GM21786 (cell line): ENCODE results near the gene TMC2.
"Not testable (repeated sequence)": the region's sequence is repeated elsewhere in the genome, so short reads cannot be mapped to it uniquely, and the experiment has no call there.

Source experiments
- ATAC-seq: cut with Tn5 transposase; IDR thresholded peaks from one replicate; pipeline ENCODE4 v1.9.1; 2021; ENCODE audit not compliant: unreplicated experiment

The TMC2 gene

DNA sequence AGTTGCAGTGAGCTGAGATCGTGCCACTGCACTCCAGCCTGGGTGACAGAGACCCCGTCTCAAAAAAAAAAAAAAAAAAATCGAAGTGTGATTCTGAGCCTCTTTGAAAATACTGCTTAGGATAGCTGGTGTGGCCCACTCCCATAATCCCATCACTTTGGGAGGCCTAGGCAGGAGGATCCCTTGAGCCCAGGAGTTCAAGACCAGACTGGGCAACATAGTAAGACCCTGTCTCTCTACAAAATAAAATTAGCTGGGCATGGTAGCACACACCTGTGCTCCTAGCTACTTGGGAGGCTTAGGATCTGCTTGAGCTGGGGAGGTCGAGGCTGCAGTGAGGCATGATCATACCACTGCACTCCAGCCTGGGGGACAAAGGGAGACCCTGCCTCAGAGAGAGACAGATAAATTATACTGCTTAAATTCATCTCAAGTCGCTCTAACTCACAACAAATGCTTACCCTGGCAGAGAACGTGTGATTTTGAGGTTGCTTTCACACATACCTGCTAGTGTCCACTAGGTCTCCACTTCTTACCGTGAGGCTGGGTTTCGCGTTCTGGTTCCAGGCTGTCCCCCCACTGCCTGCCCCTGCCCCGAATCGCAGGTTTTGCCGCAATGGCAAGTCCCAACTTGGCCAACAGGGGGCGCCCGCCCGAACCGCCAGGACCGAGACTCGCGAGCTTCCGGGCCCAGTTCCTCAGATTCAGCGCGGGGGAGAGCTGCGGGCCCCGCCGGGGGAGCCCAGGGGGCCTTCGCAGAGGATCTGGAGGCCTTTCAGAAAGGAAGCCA lies 12.3 kb upstream of the TMC2 start:
- ATAC-seq, result peak; percentile 78

DNA sequence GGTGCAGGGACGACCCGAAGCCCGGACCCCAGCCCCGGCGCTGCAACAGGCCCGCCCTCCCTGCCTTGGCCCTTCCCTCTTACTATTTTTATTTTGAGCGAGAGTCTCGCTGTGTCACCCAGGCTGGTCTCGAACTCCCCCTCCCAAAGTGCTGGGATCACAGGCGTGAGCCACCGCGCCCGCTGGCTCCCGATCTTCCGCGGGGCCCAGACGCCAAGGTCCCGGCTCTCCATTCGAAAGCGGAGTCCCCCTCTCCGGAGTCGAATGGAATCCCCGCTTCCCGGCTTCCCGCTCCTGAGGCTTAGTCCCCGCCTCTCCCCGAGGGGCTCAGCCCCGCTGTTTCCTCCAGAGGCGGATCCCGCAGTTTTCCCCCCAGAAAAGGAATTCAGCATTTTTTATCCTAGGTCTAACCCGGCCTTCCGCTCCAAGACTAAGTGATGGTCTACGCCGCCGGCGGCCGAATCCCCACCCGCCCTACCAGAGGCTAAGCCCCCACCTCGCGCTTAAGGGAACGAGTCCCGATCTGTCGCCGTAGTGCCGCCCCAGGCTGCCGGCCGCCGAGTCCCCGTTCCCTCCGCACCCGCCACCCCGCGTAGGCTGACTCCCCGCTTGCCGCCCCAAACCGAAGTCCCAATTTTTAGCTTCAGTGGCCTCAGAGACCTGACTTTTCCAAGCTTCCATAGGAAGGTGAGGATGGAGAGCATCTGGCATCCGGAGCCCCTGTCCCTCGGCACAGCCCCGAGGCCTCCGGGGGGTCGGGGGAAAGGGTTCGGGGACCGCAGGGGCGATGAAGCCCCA lies 11.5 kb upstream of the TMC2 start:
- peak; percentile 41 for ATAC-seq

DNA sequence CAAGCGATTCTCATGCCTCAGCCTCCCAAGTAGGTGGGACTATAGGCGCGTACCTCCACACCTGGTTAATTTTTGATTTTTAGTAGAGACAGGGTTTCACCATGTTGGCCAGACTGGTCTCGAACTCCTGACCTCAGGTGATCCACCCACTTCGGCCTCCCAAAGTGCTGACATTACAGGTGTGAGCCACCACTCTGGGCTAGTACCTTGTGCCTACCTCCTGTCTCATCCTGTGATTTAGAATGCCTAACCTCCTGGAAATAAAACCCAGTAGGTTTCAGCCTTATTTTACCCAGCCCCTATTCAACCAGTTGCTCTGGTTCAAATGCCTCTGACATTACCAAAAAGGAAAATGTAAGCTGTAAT lies 10.2 kb upstream of the TMC2 start:
- not testable (repeated sequence) for ATAC-seq

DNA sequence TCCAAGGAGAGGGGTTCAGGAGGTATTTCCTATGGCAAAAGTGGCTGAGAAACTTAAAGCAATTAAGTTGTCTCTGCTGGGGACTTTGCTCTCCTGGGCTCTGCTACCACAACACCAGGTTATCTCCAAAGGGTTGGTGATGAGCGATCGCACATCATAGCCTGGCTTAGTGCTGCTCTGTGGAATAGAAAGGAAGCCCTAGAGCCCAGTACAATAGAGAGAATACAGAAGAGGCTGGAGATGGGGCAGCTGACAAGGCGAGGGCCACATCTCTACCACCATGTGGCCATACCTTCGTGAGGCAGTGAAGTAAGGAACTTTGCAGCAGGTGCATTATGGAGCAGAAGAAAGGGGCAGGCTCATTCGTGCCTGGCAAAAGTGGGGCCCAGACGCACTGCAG lies 8.6 kb upstream of the TMC2 start:
- ATAC-seq, result no peak

DNA sequence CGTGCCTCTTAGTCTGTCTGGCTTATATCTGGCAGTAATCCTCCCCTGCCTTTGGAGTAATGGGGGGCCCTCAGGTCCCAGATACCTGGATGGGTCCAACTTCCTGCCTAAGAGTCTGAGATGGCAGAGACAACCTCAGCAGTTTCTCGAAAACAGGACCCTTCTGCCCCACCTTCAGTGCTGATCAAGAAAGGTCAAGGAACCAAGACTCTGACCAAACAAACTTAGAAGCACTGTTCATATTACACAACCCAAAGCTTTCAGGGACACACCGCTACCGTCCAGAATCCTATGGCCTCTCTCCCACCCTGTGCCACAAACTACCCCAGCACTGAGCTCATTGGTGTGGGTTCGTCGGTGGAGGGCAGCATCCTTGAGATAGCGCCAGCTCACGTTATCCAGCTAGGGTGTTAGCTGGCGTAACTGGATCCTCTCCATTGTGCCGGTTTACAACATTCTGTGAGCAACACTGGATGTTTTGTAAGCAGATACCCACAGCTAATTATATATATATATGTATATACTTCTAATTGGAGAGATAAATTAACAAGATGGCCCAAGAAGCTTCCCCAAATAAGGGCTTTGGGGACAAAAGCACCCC lies 7.6 kb upstream of the TMC2 start:
- ATAC-seq, result no peak

DNA sequence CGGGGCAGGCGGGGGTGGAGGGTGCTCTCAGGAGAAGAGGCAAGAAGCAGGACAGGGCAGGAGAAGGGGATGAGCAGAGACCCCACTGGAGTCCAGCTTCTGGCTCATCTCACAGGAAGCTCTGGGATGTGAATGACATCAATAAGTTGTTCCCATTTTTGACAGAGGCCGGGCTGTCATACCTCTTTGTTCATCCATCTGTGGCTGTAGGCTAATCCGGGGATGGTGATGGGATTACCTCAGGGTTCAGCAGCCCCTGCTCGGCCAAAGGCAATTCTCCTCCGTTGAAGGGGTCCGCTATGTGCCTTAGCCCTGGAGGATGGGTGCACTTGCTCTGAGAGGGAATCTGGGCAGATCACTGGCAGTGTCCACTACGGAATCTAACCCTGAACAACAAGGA lies 3.3 kb upstream of the TMC2 start:
- no peak for ATAC-seq

DNA sequence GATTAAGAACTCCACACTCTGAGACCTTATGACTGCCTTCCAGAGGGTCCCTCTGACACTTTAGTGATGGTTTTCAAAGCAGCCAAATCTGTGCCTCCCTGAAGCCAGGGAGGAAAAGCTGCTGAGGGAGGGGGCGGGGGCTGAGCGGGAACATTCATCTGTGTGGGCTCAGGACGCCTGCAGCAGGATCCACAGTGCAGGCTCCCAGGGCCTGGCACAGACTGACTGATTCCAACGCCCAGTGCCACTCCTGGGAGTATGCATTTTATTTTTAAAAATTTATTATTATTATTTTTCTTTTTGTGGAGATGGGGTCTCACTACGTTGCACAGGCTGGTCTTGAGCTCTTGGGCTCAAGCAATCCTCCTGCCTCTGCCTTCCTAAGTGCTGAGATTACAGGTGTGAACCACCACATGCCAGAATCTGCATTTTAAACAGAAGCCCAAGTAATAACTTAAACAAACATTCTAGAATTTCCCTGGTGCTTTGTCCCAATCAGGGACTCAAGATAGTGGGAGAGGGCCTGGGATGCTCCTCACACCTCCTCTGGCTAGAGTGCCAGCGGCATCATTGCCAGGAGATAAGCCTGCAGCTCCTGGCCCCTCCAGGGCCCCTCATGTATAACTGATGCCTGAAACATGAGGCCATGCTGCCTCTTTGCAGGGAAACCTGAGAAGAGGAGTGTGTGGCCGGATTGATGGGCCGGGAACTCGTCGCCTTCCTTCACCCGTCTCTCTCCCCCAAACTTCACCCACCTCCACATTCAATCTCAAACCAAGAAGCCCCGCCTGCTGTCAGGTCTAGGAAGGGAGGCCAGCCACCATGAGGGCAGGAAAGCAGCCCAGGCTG lies 438 bp upstream of the TMC2 start:
- ATAC-seq, result no peak

DNA sequence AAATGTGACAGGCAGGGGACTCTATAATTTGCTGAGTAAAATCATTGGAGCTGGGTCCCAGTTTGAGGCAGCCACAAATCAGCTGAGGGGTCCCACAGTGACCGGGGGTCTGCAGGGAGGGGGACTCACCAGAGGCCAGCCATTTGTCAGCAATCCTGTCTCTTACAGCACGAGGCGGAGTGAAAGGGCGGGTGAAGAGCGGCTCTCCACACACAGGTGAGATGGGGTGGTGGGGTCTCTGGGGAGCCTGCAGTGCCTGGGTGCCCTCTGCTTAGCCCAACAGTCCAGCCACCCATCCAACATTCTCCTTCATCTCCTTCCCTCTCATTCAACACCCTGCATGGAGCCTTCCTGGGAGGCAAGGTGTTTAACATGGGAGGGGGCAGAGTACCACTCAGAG lies 728 bp downstream of the TMC2 start:
- no peak for ATAC-seq

DNA sequence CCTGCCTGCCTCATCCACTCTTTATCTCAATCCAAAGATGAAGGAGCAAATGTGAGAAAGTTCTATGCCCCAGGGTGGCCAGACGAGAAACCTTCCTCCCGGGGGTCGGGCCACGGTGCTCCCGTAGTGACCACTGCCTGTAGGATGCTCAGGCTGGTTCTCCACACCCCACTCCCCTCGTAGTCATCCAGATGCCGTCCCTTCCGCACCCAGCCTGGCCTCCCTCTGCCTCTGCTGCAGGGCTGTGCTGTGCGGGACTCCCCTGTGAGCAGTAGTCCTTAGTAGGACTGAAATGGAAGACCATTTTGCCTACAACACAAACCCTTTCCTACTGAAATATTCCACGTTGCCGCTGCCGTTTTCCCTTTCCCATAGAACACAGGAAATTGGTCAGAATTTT lies 2.0 kb downstream of the TMC2 start:
- no peak for ATAC-seq

DNA sequence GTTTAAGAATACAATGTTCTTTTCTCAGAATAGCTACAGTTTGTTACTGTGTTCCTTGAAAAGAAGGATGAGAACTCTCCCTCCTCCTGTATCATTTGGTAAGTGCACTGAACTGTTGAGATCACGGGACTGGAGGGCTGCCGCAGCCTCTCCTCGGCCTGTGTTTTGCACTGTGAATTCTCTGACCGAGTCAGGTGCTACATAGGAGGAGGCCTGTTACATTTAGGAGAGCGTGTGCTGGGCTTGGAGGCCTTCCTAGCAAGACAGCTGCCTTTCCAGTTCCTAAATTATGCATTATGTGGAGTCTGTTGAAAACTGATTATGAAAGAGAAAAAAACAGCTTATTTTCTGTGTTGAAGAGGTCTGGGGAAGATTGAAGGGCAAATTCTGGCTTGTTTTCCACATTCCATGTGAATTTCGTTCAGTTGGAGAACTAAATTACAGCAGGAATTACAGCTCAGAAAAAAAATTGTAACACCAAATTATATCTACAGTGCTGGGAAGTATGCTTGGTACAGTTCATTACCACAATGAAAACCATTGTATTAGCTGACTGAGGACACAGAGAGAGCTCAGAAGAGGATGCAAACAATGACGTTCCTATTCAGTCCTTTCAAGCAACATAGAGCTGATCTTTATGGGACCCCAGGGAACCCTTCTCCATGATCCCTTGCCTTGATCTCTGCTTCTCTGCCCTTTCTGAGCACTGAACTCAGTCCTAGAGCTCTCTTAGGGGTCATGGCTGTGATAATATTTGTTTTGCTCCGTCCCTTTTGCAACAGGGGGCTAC lies 2.8 kb downstream of the TMC2 start:
- no peak for ATAC-seq

DNA sequence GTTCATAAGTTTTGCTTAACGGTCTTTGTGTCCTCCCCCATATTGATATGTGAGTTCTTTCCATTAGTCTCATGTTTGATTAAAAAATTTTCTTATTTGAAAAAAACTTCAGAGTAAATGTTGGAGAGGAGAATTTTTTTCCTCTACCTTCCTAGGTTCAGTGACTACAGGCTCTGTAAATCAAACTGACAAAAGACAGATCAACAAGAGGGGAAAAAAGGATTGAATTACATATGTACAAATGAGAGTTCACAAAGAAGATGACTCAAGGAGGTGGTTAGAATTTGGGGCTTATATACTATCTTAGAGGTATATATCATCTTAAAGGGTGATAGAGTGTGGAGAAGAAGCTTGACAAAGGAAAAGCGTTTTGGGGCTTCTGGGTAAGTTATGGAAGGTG lies 5.6 kb downstream of the TMC2 start:
- no peak for ATAC-seq

DNA sequence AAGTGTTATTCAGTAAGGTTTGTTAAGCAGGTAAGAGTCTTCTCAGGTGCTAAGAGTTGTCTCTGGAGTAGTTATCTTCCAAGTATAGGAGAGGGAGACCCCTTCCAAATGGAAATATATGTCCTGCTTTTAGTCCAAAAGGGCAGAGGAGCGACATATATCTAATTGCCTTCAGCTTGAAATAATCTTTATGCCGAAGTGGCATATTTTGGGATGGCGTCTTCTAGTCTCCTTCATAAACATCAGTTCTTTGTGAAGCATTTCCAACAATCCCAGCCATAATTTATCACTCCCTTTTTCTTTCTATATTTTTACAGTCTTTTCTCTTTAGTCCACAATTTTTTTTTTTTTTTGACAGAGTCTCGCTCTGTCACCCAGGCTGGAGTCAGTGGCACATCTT lies 6.0 kb downstream of the TMC2 start:
- no peak for ATAC-seq

DNA sequence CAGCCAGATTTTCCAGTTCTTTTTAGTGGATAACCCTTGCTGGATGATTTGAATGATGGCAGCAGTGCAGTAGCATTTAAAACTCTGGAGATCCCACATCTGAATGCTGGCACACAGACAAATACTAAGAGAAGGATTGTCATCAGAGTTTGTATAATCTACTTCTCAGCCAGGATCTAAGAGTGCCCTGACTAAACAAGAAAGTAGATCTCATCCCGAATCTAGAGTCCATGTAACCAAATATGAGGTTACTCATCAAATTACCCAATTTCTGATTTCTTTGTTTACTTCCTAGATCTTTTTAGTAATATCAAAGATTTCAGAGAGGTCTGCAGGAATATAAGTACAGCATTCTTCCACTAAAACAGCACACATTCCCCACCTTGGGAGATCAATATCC lies 7.8 kb downstream of the TMC2 start:
- no peak for ATAC-seq

DNA sequence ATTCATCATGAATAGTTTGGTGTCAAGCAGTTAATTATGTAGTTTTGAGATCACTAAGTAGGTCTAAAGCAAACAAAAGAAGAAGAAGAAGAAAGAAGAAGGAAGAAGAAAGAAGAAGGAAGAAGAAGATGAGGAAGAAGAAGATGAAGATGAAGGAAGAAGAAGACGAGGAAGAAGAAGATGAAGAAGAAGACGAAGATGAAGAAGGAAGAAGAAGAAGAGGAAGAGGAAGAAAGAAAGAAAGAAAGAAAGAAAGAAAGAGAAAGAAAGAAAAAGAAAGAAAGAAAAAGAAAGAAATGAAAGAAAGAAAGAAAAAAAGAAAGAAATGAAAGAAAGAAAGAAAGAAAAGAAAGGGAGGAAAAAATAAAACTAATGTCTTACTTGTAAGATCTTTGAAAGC lies 9.2 kb downstream of the TMC2 start:
- no peak for ATAC-seq

DNA sequence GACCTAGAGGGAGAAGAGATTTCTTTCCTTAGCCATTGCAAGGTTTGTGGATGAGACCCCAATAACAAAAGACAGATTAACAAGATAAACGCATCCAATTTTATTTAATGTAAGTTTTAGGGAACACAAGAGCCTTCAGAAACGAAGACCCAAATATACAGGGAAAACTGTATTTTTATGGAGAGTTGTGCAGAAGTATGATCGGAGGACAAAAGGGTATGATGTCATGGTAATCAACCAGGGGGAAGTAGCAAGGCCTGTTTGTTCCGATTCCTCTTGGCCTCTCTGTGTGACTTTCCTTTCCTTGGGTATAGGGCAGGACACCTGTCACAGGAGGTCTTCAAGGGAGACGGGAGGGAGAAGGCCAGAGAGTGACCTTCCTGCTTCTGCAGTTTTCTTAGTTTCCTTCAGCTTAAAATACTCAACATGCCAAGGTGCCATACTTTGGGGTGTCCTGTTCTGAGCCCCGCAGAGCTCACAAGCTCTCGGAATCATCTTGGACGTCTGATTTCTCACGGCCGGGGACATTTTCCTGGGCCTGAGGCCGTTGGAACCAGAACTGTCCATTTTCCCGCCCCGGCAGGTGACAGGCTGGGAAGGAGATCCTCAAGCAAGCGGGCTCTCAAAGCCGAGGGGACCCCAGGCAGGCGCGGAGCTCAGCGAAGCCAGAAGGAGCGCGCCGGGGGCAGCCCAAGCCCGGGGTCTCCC lies 21.7 kb downstream of the TMC2 start:
- ATAC-seq, result no peak

DNA sequence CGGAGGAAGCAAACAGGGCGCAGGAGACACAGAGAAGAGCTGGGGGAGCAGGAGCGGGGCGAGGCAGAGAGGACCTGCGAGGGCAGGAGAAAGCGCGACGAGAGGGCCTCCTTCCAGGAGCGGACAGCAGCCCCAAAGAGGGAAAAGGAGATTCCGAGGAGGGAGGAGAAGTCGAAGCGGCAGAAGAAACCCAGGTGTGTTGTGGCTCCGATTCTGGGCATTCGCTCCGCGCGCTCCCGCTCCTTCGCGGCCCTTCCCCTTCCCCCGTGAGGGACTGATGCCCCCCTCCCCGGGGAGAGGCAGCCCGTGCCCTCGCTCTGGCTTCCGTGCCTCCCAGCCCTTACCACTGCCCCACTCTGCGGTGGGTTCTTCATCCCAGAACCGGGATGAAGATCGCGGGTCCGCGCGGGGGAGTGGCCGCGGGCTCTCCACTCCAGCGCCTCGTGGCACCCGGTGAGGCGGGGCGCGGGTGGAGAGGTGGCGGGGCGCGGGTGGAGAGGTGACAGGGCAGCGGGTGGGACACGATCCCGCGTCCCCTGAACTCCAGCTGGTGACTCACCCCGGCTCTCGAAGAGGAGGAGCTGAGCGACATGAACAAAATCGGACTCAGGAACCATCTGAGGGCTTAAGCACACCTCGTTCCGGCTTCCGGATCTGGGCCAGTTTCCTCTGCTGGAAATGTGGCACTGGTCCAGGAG lies 22.4 kb downstream of the TMC2 start:
- ATAC-seq, result no peak

DNA sequence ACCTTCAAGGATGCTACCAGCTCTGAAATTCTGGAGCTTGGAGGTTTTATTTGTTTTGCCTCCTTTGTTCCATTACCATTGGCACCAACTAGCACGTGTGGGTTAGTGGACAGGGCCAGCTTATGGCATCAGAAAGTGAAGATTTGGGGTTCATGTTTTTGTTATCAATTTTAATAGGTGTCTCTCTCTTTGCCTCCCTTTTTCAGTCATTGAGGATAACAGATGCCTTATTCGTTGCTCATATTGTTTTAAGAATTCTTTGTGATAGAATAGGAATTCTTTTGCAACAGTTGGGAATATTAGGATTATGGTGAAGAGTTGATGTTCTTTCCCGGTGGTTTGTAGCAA lies 22.9 kb downstream of the TMC2 start:
- no peak for ATAC-seq

DNA sequence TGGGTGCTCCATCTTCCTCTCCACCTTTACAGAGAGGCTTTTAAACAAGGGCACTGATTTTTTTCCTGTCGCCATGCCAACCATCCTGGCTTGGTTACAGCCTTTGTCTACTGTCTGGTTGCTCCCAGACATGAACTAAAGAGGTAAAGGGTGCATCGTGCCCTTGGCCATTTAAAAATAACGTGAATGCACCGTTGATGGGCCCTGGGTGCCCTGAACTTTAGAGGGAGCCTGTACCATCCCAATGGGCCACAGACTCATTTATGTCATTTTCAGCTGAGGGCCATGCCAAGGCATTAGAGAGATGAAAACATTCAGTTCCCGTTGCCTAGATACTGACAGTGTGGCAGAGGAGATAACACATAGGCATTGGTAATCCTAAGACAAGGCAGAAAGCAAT lies 23.3 kb downstream of the TMC2 start:
- ATAC-seq, result no peak

DNA sequence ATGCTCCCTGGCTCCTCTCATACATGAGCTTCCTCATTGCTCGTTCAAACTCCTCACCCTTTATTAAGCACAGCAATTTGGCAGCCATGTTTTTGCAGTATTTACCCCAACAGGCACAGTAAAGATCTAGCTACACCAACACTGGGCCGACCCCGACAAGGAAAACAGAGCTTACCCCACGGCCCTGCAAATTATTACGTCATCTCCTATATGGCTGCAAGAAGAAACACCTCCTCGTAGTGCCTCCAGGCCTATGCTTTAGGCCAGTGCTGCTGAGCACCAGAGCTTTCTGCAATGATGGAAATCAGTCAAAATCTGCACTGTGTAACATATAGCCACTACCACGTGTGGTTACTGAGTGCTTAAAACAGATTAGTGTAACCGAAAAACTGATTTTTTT lies 26.7 kb downstream of the TMC2 start:
- ATAC-seq, result no peak
